Measurements from ENCODE around the gene FANCI. TPM values are rescaled to one million over a fixed set of nuclear protein-coding genes. Genes with fewer than 3 reads are reported as not detected.

Gene FANCI
- total RNA-seq, 6 donors from 2014 or later, result 5.0 to 10.9 (median 6.6) TPM

GRCh38 chr15:89363770-89364169, 120.0 kb downstream of the FANCI start:
- peaks cover 21 to 47% (median 31%) of the 10 kb centered on the region in 4 donors for H3K4me1 ChIP-seq
- no peak overlapping the region for H3K27ac ChIP-seq
- H3K9me3 ChIP-seq, result no peaks in the 10 kb centered on the region
- ATAC-seq (ENCODE audit: low FRiP score in 2 of 2) (no peak), DNase-seq (no peak)
- TF ChIP-seq CTCF (IDR thresholded peaks at IDR 0.05), result no peak
- TF ChIP-seq POLR2A (IDR thresholded peaks at IDR 0.05), result no peak
- no peak for TF ChIP-seq EP300 (IDR thresholded peaks at IDR 0.05)
- no peak for TF ChIP-seq POLR2AphosphoS5 (IDR thresholded peaks at IDR 0.05)
- H3K27me3 ChIP-seq, result peaks cover 2 to 98% (median 68%) of the 10 kb centered on the region in 4 donors
- H3K4me3 ChIP-seq, result no peak overlapping the region
- H3K36me3 ChIP-seq, result no peaks in the 10 kb centered on the region
- 33% methylated on average over 1 to 4 of the region's 4 CpGs for WGBS, 2 donors

- H3K27ac ChIP-seq, result no peak overlapping the region
- peaks cover 15 to 42% (median 26%) of the 10 kb centered on the region in 4 donors for H3K4me1 ChIP-seq
- H3K27me3 ChIP-seq, result peaks cover 0 to 99% (median 67%) of the 10 kb centered on the region in 4 donors
- 6 to 11% methylated on average over 6 of the region's 6 CpGs for WGBS, 2 donors
- DNase-seq, result peak in 1 of 2 donors; percentile 58
- no peak for TF ChIP-seq EP300 (IDR thresholded peaks at IDR 0.05)
- no peak for TF ChIP-seq CTCF (IDR thresholded peaks at IDR 0.05)
- no peak for TF ChIP-seq POLR2AphosphoS5 (IDR thresholded peaks at IDR 0.05)
- no peak for TF ChIP-seq POLR2A (IDR thresholded peaks at IDR 0.05)
- no peak overlapping the region for H3K4me3 ChIP-seq
- peak in 1 of 2 donors; percentile 28 for ATAC-seq (ENCODE audit: low FRiP score in 2 of 2)
- no peaks in the 10 kb centered on the region for H3K36me3 ChIP-seq
- no peaks in the 10 kb centered on the region for H3K9me3 ChIP-seq
Observed at GRCh38 chr15:89364341-89364740, 120.6 kb downstream of the FANCI start.

DNA sequence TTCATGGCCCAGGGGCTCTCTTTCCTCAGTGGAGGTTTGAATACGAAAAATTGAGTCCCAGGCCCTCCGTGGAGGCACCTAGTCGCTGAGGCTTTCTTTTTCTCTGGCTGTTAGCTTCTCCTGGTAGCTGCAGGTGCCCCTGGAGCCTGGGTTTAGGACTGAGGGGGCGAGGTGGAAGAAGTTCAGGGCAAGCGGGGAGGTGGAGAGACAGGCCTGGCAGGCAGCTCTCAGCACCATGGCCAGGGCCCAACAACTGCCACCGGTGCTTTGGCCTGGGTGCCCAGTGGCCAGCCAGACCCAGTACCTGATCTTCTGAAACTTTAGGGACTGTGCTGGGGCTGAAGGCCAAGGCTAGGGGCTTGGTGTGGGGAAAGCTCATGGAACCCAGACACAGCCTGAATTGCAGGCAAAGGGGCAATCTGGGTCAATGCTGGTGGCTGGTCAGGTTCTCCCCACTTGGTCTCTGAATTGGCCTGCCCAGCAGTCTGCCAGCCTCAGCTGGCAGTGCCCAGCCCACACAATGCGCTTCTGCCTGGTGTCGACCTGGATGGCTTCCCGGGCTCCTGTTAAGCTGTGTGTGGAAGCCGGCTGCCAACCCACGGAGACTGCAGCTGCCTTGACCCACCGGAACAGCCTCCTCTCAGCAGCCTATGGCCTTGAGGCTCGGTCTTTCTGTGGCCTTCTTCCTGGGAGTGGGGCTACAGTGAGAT, 121.1 kb downstream of the FANCI start:
- no peaks in the 10 kb centered on the region for H3K36me3 ChIP-seq
- 17 to 30% methylated on average over 1 to 11 of the region's 13 CpGs for WGBS, 2 donors
- H3K27me3 ChIP-seq, result peaks cover 0 to 99% (median 64%) of the 10 kb centered on the region in 4 donors
- ATAC-seq (ENCODE audit: low FRiP score in 2 of 2), result no peak
- peaks cover 13 to 36% (median 23%) of the 10 kb centered on the region in 4 donors for H3K4me1 ChIP-seq
- no peak overlapping the region for H3K27ac ChIP-seq
- TF ChIP-seq EP300 (IDR thresholded peaks at IDR 0.05), result no peak
- TF ChIP-seq CTCF (IDR thresholded peaks at IDR 0.05), result no peak
- no peak for TF ChIP-seq POLR2AphosphoS5 (IDR thresholded peaks at IDR 0.05)
- TF ChIP-seq POLR2A (IDR thresholded peaks at IDR 0.05), result no peak
- peak in 1 of 2 donors; percentile 30 for DNase-seq
- H3K4me3 ChIP-seq, result no peak overlapping the region
- no peaks in the 10 kb centered on the region for H3K9me3 ChIP-seq

DNA sequence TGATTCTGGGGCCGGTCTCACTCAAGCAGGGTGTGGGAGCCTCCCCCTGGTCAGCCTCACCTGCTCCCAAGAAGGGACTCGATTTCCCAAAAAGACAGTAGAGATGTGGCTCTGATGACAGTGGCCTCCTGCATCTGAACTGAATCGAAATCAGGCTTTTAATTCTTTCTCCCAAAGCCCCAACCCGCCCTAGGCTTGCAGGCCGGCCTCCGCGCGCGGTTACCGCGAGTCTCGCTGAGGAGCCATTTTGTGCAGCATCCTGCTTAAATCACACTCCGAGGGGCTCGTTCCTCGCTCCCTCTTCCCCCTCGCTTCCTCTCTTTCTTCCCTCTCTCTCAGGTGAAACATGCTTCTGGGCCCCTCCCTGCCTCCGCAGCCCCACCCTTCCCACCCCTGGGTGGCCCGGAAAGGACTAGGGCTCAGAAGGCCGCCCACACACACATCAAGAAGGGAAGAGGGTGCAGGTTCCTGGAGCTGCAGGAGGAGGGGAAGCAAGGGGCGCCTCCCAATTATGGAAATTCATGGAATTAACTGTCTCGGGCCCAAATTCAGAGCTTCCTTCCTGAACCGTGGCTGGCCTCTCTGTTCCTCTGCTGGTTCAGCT, 121.8 kb downstream of the FANCI start:
- ATAC-seq (ENCODE audit: low FRiP score in 2 of 2), result no peak
- Histone ChIP-seq H3K9me3 (no peaks in the 10 kb centered on the region), H3K27ac (no peak overlapping the region), H3K27me3 (peaks cover 0 to 98% (median 61%) of the 10 kb centered on the region in 4 donors), H3K4me1 (peaks cover 13 to 31% (median 23%) of the 10 kb centered on the region in 4 donors), H3K36me3 (no peaks in the 10 kb centered on the region), H3K4me3 (no peak overlapping the region)
- 8 to 15% methylated on average over 20 of the region's 22 CpGs for WGBS, 2 donors
- DNase-seq, result peak in 1 of 2 donors; percentile 62
- TF ChIP-seq POLR2AphosphoS5 (IDR thresholded peaks at IDR 0.05) (no peak), CTCF (IDR thresholded peaks at IDR 0.05) (no peak), EP300 (IDR thresholded peaks at IDR 0.05) (no peak), POLR2A (IDR thresholded peaks at IDR 0.05) (no peak)

Small RNA genes within 50 kb of the gene (small RNA-seq; reads per million reads assigned to genes)
- gene MIR6766, result 0 reads per million in 4 donors

Other genes with a start within 250 kb of the FANCI start
- 100 to 1,000 TPM in 5 of 6 donors, 10 to 100 TPM in 1; 84.1 to 230 (median 174) TPM for gene ABHD2, start 155.5 kb upstream of the FANCI start, total RNA-seq
- not detected for gene RLBP1, start 22.4 kb upstream of the FANCI start, total RNA-seq
- gene POLG, start 90.8 kb downstream of the FANCI start, total RNA-seq, result 100 to 1,000 TPM in 2 of 6 donors, 10 to 100 TPM in 4; 58.3 to 185 (median 75.0) TPM